Skeletal muscle cell (primary cell): ENCODE measurements around the gene ZNF467.

ENCODE experiments used
- DNase-seq: peaks from one replicate; pipeline ENCODE4 v3.0.0-alpha.2; 2010; ENCODE audit warnings: low read depth
- H3K4me3 ChIP-seq: 2 replicates; pipeline ENCODE4 v1.5.1; 2011; ENCODE audit warnings: low read depth, mild to moderate bottlenecking, control low read depth, low read length, moderate library complexity

Gene ZNF467

GRCh38 chr7:149733924-149734790 lies 39.2 kb downstream of the ZNF467 start:
- no peak overlapping the region for H3K4me3 ChIP-seq

GRCh38 chr7:149733131-149733923 lies 40.1 kb downstream of the ZNF467 start:
- no peak overlapping the region for H3K4me3 ChIP-seq
- no peak for DNase-seq

More at GRCh38 chr7:149733924-149734790, 39.2 kb downstream of the ZNF467 start:
- no peak for DNase-seq

DNA sequence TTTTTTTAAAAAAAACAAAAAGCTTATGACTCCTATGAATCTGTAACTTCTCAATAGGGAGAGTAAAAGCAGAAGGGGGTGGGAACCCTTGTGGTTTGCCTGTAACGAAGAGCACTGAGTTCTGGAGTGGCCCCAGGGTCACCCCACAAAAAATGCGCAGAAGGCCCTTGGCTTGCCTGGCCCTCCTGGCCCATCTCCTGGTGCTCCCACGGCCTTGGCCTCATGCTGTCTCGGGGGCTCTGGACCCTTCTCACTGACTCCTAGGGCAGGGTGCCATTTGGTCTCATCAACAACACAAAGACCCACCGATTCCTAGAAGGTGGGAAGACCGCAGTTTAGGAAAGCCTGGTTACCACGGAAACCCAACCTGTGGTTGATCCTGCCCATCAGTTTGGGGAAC lies 40.8 kb downstream of the ZNF467 start:
- H3K4me3 ChIP-seq: no peak overlapping the region
- no peak for DNase-seq

DNA sequence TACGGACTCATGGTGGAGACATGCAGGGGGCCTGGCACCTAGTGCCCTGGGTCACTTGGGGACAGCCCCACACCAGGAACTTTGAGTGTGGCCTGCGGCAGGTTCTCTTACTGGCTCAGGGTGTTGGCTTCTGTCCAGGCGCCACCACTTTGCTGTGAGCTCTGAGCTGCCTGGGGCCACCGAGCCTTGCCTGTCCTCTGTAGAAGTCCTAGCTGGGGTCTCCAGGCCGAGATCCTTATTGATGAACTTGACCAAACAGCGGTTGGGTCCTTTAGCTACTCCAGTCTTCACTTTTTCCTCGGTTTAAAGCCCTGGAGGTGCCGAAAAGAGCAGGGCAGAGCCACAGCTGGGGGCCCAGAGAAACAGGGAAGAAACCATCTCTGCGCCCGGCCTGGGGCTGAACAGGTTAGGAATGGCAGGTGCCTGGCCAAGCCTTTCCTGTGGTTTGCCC lies 41.3 kb downstream of the ZNF467 start:
- H3K4me3 ChIP-seq: no peak overlapping the region
- no peak for DNase-seq

GRCh38 chr7:149731207-149731955 lies 42.0 kb downstream of the ZNF467 start:
- no peak for DNase-seq
- H3K4me3 ChIP-seq: no peak overlapping the region

GRCh38 chr7:149729983-149730801 lies 43.2 kb downstream of the ZNF467 start:
- no peak overlapping the region for H3K4me3 ChIP-seq
- no peak for DNase-seq

DNA sequence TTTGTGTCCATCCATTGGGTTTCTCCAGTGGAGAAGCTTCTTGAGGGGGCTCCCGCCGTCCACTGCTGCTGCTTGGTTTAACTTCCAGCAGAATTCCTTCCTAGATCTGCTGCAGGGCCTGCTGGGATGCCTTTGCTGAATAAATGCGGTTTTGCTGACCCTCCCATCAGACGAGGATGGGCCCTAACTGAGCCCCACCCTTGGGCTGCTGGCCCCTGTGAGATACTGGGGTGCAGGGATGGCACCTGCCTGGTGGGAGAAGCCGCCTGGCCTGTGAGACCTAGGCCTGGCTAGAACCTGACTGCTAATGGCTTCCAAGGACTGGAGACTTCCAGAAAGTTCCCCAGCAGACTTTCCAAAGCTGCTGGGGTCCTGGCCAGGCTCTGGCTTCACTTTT lies 43.8 kb downstream of the ZNF467 start:
- DNase-seq: no peak
- no peak overlapping the region for H3K4me3 ChIP-seq

GRCh38 chr7:149728491-149729375 lies 44.7 kb downstream of the ZNF467 start:
- H3K4me3 ChIP-seq: no peak overlapping the region
- no peak for DNase-seq

DNA sequence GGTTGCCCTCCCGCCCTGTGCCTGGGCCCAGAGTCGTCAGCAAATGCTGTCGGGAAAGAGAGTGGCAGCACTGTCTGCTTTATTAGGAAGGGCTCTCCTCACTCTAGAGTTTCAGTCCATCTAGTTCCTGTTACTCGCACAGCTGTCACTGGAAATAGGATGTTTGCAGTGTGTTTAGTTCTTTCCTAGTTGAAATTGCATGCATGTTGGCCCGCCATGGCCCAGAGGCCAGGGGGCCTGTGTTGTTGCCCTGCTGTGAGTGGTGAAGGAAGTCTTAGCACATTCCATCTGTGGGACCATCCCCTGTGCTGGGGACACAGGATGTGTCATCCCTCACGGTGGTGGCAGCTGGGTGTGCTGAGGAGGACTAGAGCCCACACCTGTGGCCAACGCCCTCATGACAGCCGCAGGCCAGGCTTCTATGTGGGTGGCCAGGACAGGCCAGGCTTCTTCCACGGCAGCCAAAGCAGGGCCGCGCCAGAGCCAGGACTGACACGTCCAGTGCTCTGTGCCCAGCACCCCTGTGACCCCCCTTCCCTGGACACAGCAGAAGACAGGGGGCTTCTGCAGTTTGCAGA lies 45.4 kb downstream of the ZNF467 start:
- DNase-seq: no peak

GRCh38 chr7:149727053-149727898 lies 46.1 kb downstream of the ZNF467 start:
- DNase-seq: no peak

More for the DNA sequence above, 45.4 kb downstream of the ZNF467 start:
- no peak overlapping the region for H3K4me3 ChIP-seq

DNA sequence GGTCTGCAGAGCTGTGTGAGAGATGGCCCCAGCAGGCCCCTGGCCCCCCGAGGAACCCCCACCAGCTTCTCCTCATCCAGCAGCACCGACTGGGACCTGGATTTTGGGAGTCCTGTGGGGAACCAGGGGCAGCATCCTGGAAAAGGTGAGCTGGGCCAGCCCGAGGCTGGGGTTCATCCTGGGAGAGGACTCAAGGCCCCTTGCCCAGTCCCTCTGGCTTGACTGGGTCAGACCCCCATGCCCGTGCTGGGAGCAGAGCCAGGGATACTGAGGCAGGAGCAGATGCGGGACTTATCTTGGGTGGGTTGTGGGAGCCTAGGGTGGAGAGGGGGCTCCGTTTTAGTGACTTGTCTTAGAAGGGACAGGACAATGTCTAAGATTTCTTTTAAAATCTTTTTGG lies 47.5 kb downstream of the ZNF467 start:
- DNase-seq: no peak

More at GRCh38 chr7:149727053-149727898, 46.1 kb downstream of the ZNF467 start:
- no peak overlapping the region for H3K4me3 ChIP-seq

GRCh38 chr7:149725426-149725821 lies 48.0 kb downstream of the ZNF467 start:
- DNase-seq: no peak
- H3K4me3 ChIP-seq: no peak overlapping the region

More for the DNA sequence above, 47.5 kb downstream of the ZNF467 start:
- no peak overlapping the region for H3K4me3 ChIP-seq

GRCh38 chr7:149724661-149725425 lies 48.5 kb downstream of the ZNF467 start:
- no peak overlapping the region for H3K4me3 ChIP-seq
- DNase-seq: no peak

DNA sequence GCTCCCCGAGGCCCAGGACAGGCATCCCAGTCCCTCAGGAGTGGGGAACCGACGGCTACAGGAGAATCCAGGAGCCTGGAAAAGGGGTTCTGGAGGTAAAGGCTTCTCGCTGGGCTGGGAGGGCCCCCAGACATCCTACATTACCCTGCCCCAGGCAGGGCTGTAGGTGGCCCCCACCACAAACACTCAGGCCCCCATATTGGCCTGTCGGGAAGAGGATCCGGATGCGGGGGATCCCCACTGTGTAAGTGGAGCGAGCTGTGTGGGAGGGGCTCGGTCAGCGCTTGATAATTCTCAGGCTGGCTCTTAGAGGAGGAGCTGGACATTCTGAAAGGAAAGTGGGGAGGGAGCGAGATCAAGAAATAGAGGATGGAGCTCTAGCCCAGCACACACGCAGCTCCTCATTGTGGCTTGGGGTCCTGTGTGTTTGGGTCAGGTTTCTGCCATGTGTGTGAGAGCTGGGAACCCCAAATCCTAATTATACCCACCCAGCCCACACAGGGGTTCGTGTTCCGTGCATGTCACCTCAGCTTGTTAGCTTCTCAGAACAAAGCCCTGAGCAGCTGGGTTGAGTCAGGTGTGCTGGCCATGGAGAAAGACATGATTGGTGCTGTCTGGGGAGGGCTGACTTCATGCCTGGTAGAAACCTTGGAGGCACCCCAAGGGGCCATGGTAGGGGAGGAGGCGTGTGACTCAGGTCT lies 49.4 kb downstream of the ZNF467 start:
- no peak for DNase-seq
- no peak overlapping the region for H3K4me3 ChIP-seq

GRCh38 chr7:149723082-149723767 lies 50.2 kb downstream of the ZNF467 start:
- DNase-seq: no peak
- no peak overlapping the region for H3K4me3 ChIP-seq
